ENCODE results near the gene ING4.

GRCh38 chr12:6603095-6603567, 59.8 kb downstream of the ING4 start:
- TF ChIP-seq POLR2A (IDR thresholded peaks at IDR 0.05) = no peak
- TF ChIP-seq, protein P1, sequence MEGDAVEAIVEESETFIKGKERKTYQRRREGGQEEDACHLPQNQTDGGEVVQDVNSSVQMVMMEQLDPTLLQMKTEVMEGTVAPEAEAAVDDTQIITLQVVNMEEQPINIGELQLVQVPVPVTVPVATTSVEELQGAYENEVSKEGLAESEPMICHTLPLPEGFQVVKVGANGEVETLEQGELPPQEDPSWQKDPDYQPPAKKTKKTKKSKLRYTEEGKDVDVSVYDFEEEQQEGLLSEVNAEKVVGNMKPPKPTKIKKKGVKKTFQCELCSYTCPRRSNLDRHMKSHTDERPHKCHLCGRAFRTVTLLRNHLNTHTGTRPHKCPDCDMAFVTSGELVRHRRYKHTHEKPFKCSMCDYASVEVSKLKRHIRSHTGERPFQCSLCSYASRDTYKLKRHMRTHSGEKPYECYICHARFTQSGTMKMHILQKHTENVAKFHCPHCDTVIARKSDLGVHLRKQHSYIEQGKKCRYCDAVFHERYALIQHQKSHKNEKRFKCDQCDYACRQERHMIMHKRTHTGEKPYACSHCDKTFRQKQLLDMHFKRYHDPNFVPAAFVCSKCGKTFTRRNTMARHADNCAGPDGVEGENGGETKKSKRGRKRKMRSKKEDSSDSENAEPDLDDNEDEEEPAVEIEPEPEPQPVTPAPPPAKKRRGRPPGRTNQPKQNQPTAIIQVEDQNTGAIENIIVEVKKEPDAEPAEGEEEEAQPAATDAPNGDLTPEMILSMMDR (IDR thresholded peaks at IDR 0.05) = no peak
